GM21447 (cell line): Measurements from ENCODE around the gene UQCR10.

Experiments used
- ATAC-seq: cut with Tn5 transposase; IDR thresholded peaks from one replicate; pipeline ENCODE4 v1.9.1; 2021; ENCODE audit not compliant: unreplicated experiment

UQCR10 gene

GRCh38 chr22:29795663-29796062 lies 28.5 kb downstream of the UQCR10 start:
- no peak for ATAC-seq

- no peak for ATAC-seq
Observed at GRCh38 chr22:29797351-29797750, 30.2 kb downstream of the UQCR10 start.

GRCh38 chr22:29798318-29798717 lies 31.1 kb downstream of the UQCR10 start:
- no peak for ATAC-seq

GRCh38 chr22:29798801-29799200 lies 31.6 kb downstream of the UQCR10 start:
- ATAC-seq = no peak

- ATAC-seq = no peak
Observed at GRCh38 chr22:29799217-29799680, 32.1 kb downstream of the UQCR10 start.

- no peak for ATAC-seq
Observed at GRCh38 chr22:29801153-29801552, 34.0 kb downstream of the UQCR10 start.

GRCh38 chr22:29801796-29802195 lies 34.6 kb downstream of the UQCR10 start:
- ATAC-seq = no peak

GRCh38 chr22:29803190-29803589 lies 36.0 kb downstream of the UQCR10 start:
- no peak for ATAC-seq

GRCh38 chr22:29804985-29805384 lies 37.8 kb downstream of the UQCR10 start:
- ATAC-seq = no peak

- ATAC-seq = no peak
Observed at GRCh38 chr22:29806196-29806595, 39.0 kb downstream of the UQCR10 start.

- no peak for ATAC-seq
Observed at GRCh38 chr22:29810216-29810615, 43.0 kb downstream of the UQCR10 start.

GRCh38 chr22:29811377-29811776 lies 44.2 kb downstream of the UQCR10 start:
- no peak for ATAC-seq

GRCh38 chr22:29813126-29813525 lies 46.0 kb downstream of the UQCR10 start:
- ATAC-seq = no peak

GRCh38 chr22:29813563-29813962 lies 46.4 kb downstream of the UQCR10 start:
- no peak for ATAC-seq

GRCh38 chr22:29814003-29814402 lies 46.8 kb downstream of the UQCR10 start:
- ATAC-seq = no peak

- ATAC-seq = no peak
Observed at GRCh38 chr22:29815580-29815979, 48.4 kb downstream of the UQCR10 start.

GRCh38 chr22:29816128-29816527 lies 49.0 kb downstream of the UQCR10 start:
- ATAC-seq = no peak

- ATAC-seq = no peak
Observed at GRCh38 chr22:29816539-29816938, 49.4 kb downstream of the UQCR10 start.

GRCh38 chr22:29816980-29817379 lies 49.8 kb downstream of the UQCR10 start:
- ATAC-seq = no peak

GRCh38 chr22:29817724-29818123 lies 50.6 kb downstream of the UQCR10 start:
- no peak for ATAC-seq

- ATAC-seq = no peak
Observed at GRCh38 chr22:29819501-29819900, 52.3 kb downstream of the UQCR10 start.
